Smooth muscle cell (in vitro differentiated cells): Measurements from ENCODE around the gene CCDC50. TPM values are rescaled to one million over a fixed set of nuclear protein-coding genes. Genes with fewer than 3 reads are reported as not detected.
A peak's percentile ranks its signal among the peaks of the same experiment; 100 is the strongest.

Source experiments
- DNase-seq: peaks from one replicate; lab custom pipeline; 2025; ENCODE audit not compliant: unreplicated experiment; lab: John Stamatoyannopoulos, UW
- H2AFZ ChIP-seq: fragments of 200-600 bp; sonication (generic); 2 replicates; pipeline ENCODE4 v1.6.0; 2016; ENCODE audit warnings: antibody characterized with exemption, low read depth, mild to moderate bottlenecking
- H3F3A ChIP-seq: fragments of 200-600 bp; sonication (generic); 2 replicates; pipeline ENCODE4 v1.6.0; 2017; ENCODE audit warnings: antibody characterized with exemption, low read depth
- H3K27ac ChIP-seq: fragments of 200-600 bp; sonication (generic); 2 replicates; pipeline ENCODE4 v1.5.1; 2016; ENCODE audit warnings: low read depth, mild to moderate bottlenecking
- H3K27me3 ChIP-seq: fragments of 200-600 bp; sonication (generic); 2 replicates; pipeline ENCODE4 v1.6.1; 2016; ENCODE audit warnings: low read depth, mild to moderate bottlenecking
- H3K36me3 ChIP-seq: fragments of 200-600 bp; sonication (generic); 2 replicates; pipeline ENCODE4 v1.5.1; 2016; ENCODE audit warnings: low read depth
- H3K4me1 ChIP-seq: fragments of 200-600 bp; sonication (generic); 2 replicates; pipeline ENCODE4 v1.5.1; 2016; ENCODE audit warnings: low read depth
- H3K4me2 ChIP-seq: fragments of 200-600 bp; sonication (generic); 2 replicates; pipeline ENCODE4 v1.6.0; 2016; ENCODE audit warnings: mild to moderate bottlenecking
- H3K4me3 ChIP-seq: fragments of 200-600 bp; sonication (generic); 2 replicates; pipeline ENCODE4 v1.5.1; 2016; ENCODE audit warnings: mild to moderate bottlenecking
- H3K79me2 ChIP-seq: fragments of 200-600 bp; sonication (generic); 2 replicates; pipeline ENCODE4 v1.6.0; 2016; ENCODE audit warnings: low read depth, mild to moderate bottlenecking
- H3K9ac ChIP-seq: fragments of 200-600 bp; sonication (generic); 2 replicates; pipeline ENCODE4 v1.6.0; 2016; ENCODE audit warnings: low read depth
- H3K9me3 ChIP-seq: fragments of 200-600 bp; sonication (generic); replicated peaks from 2 replicates; pipeline ENCODE4 v1.5.1; 2016; ENCODE audit warnings: low read depth
- H4K20me1 ChIP-seq: fragments of 200-600 bp; sonication (generic); 2 replicates; pipeline ENCODE4 v1.6.0; 2016; ENCODE audit warnings: low read depth
- WGBS: methylation state at CpG from one replicate; pipeline ENCODE4 v1.1.7; 2016; ENCODE audit warnings: low lambda C conversion rate; 5-methylcytosine and 5-hydroxymethylcytosine counted together
- polyA plus RNA-seq: library from polyadenylated mRNA; unstranded; fragments of >200 nt; fragmentation: Nextera tagmentation; extraction: Ambion mirVana; gene quantifications from 2 replicates; pipeline ENCODE4 v1.2.1, GENCODE V29; 2016
- total RNA-seq: library from RNA; depleted of rRNA; stranded (reverse); fragments of >200 nt; gene quantifications from 2 replicates; pipeline ENCODE4 v1.2.3, GENCODE V29; 2014
- TF ChIP-seq, protein P1 (sequence below): fragments of 200-600 bp; sonication (generic); IDR thresholded peaks from 2 replicates; pipeline ENCODE4 v1.5.1; 2017; ENCODE audit warnings: borderline replicate concordance, mild to moderate bottlenecking, antibody characterized with exemption; ENCODE audit not compliant: insufficient read depth, poor library complexity, severe bottlenecking

Gene CCDC50
- total and polyA plus RNA-seq, 2 experiments from 2014 or later: 31.7 to 53.9 TPM

DNA sequence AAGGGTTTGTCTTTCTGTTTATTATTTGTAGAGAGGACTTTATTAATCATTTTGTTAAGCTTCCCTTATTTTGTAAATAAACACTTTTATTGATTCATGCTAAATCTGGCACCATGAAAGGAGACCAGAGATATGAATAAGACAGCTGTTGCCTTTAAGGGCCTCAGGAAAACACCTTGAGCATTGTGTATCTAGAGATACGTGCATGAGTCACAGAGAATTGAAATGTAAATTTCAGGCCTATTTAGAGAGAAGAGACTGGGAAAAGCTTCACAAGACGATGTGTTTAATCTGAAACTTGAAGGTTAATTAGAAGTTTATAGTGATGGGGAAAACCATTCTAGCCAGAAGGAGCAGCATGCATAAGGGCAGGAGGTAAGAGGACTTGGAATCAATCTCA lies 29.7 kb downstream of the CCDC50 start:
- H4K20me1 ChIP-seq: peaks cover 20% of the 10 kb centered on the region
- H3K4me1 ChIP-seq: peaks cover 38% of the 10 kb centered on the region
- peaks cover 8% of the 10 kb centered on the region for H3F3A ChIP-seq
- no peaks in the 10 kb centered on the region for H3K27me3 ChIP-seq
- peak overlapping the region; percentile 92 for H3K27ac ChIP-seq
- H3K79me2 ChIP-seq: peaks cover 33% of the 10 kb centered on the region
- no peak overlapping the region for H2AFZ ChIP-seq
- no peak overlapping the region for H3K9ac ChIP-seq
- H3K4me2 ChIP-seq: no peak overlapping the region
- peaks cover 36% of the 10 kb centered on the region for H3K36me3 ChIP-seq
- no peak overlapping the region for H3K4me3 ChIP-seq
- H3K9me3 ChIP-seq: no peaks in the 10 kb centered on the region
- DNase-seq: no peak
- 73% methylated on average over 2 of the region's 2 CpGs for WGBS
- TF ChIP-seq, protein P1, sequence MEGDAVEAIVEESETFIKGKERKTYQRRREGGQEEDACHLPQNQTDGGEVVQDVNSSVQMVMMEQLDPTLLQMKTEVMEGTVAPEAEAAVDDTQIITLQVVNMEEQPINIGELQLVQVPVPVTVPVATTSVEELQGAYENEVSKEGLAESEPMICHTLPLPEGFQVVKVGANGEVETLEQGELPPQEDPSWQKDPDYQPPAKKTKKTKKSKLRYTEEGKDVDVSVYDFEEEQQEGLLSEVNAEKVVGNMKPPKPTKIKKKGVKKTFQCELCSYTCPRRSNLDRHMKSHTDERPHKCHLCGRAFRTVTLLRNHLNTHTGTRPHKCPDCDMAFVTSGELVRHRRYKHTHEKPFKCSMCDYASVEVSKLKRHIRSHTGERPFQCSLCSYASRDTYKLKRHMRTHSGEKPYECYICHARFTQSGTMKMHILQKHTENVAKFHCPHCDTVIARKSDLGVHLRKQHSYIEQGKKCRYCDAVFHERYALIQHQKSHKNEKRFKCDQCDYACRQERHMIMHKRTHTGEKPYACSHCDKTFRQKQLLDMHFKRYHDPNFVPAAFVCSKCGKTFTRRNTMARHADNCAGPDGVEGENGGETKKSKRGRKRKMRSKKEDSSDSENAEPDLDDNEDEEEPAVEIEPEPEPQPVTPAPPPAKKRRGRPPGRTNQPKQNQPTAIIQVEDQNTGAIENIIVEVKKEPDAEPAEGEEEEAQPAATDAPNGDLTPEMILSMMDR: no peak

DNA sequence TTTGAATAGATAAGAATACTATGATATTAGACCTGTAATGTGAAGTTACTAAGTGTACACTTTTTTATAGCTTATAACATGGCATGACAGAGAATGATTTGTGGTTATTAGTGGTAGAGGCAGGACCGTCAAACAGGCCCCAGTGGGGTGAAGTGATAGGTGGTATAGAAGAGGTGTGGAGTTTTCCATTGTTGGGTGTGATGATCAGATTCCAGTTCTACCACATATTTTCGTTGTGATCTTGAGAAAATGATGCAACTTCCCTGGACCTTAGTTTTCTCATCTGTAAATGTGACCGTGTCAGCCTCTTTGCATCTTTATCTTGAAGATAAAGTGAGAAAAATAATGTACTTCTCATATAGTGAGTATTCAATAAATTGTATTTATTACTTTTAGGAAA lies 31.4 kb downstream of the CCDC50 start:
- Histone ChIP-seq H3K27ac (peak overlapping the region; percentile 70), H3K36me3 (peaks cover 36% of the 10 kb centered on the region), H4K20me1 (peaks cover 13% of the 10 kb centered on the region), H3K4me2 (no peak overlapping the region), H3K9ac (no peak overlapping the region), H3K79me2 (peaks cover 16% of the 10 kb centered on the region), H3F3A (peaks cover 9% of the 10 kb centered on the region), H2AFZ (no peak overlapping the region), H3K9me3 (no peaks in the 10 kb centered on the region), H3K27me3 (no peaks in the 10 kb centered on the region), H3K4me3 (no peak overlapping the region), H3K4me1 (peaks cover 32% of the 10 kb centered on the region)
- WGBS: 76% methylated on average over 3 of the region's 3 CpGs
- TF ChIP-seq, protein P1: no peak
- DNase-seq: no peak

DNA sequence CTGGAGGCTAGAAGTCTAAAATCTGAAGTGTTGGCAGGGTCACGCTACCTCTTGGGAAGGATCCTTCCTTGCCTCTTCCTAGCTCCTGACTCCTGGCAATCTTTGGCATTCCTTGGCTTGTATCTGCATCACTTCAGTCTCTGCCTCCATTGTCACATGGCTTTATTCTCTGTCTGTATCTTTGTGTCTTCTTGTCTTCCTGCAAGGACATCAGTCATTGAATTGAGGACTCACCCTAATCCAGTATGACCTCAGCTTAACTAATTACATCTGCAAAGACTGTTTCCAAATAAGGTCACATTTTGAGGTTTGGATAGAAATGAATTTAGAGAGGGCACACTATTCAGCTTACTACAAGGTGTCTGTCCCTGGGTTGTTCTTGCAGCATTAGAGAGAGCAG lies 32.3 kb downstream of the CCDC50 start:
- Histone ChIP-seq H3K4me1 (peaks cover 27% of the 10 kb centered on the region), H3K27me3 (no peaks in the 10 kb centered on the region), H3K4me2 (no peak overlapping the region), H3K4me3 (no peak overlapping the region), H4K20me1 (peaks cover 7% of the 10 kb centered on the region), H3F3A (peaks cover 9% of the 10 kb centered on the region), H3K27ac (peak overlapping the region; percentile 70), H2AFZ (no peak overlapping the region), H3K9me3 (no peaks in the 10 kb centered on the region), H3K9ac (no peak overlapping the region), H3K36me3 (peaks cover 36% of the 10 kb centered on the region), H3K79me2 (peaks cover 9% of the 10 kb centered on the region)
- WGBS: 100% methylated on average over 1 of the region's 1 CpG
- TF ChIP-seq, protein P1: no peak
- DNase-seq: no peak

DNA sequence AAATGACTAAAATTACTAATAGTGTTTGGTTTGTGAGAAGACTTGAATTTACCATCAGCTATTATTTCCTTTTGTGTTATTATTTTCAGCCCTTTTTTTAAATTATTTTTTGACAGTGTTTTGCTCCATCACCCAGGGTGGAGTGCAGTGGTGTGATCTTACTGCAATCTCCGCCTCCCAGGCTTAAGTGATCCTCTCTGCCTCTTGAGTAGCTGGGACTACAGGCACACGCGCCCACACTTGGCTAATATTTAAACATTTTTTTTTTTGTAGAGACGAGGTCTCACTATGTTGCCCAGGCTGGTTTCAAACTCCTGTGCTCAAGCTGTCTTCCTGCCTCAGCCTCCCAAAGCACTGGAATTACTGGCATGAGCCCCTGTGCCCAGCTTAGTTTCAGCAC lies 32.8 kb downstream of the CCDC50 start:
- Histone ChIP-seq H3K4me3 (no peak overlapping the region), H2AFZ (no peak overlapping the region), H3K4me2 (no peak overlapping the region), H3K27me3 (no peaks in the 10 kb centered on the region), H3K36me3 (peaks cover 36% of the 10 kb centered on the region), H3K79me2 (peaks cover 9% of the 10 kb centered on the region), H3F3A (peaks cover 9% of the 10 kb centered on the region), H3K27ac (no peak overlapping the region), H4K20me1 (peaks cover 2% of the 10 kb centered on the region), H3K9ac (no peak overlapping the region), H3K4me1 (peaks cover 22% of the 10 kb centered on the region), H3K9me3 (no peaks in the 10 kb centered on the region)
- no peak for DNase-seq
- WGBS: 87% methylated on average over 4 of the region's 4 CpGs
- TF ChIP-seq, protein P1: no peak
